SK-N-SH treated with all-trans-retinoic acid at 6 μM for 48 hours (cell line): ENCODE data around the gene MRGPRX2.

Source experiments
- ATAC-seq: fragments of 200-7000 bp; cut with Tn5 transposase; 3 replicates; pipeline ENCODE4 v1.9.1; 2020; ENCODE audit warnings: mild to moderate bottlenecking, moderate library complexity
- ARNTL ChIP-seq: fragments of 450-650 bp; formaldehyde crosslinking; IDR thresholded peaks from 2 replicates; pipeline ENCODE4 v1.5.0; 2020; ENCODE audit warnings: low read depth, mild to moderate bottlenecking, moderate library complexity, borderline replicate concordance
- BACH2 ChIP-seq: fragments of 250-450 bp; sonication (Bioruptor Pico); IDR thresholded peaks from 2 replicates; pipeline ENCODE4 v1.9.0; 2021; ENCODE audit warnings: mild to moderate bottlenecking, borderline replicate concordance
- CREB5 ChIP-seq: fragments of 250-450 bp; sonication (Bioruptor Pico); IDR thresholded peaks from 2 replicates; pipeline ENCODE4 v1.5.1; 2020; ENCODE audit warnings: low read depth, mild to moderate bottlenecking, moderate library complexity
- CSDC2 ChIP-seq: fragments of 250-450 bp; sonication (Bioruptor Pico); IDR thresholded peaks from 2 replicates; pipeline ENCODE4 v1.5.0; 2020; ENCODE audit warnings: mild to moderate bottlenecking, moderate library complexity
- ESRRG ChIP-seq: fragments of 250-450 bp; sonication (Bioruptor Pico); IDR thresholded peaks from 2 replicates; pipeline ENCODE4 v1.6.1; 2021; ENCODE audit warnings: mild to moderate bottlenecking
- GLIS3 ChIP-seq: fragments of 250-450 bp; sonication (Bioruptor Pico); IDR thresholded peaks from 2 replicates; pipeline ENCODE4 v1.5.0; 2020; ENCODE audit warnings: mild to moderate bottlenecking, moderate library complexity
- ISL1 ChIP-seq: fragments of 250-450 bp; sonication (Bioruptor Pico); IDR thresholded peaks from 2 replicates; pipeline ENCODE4 v2.1.2; 2022; ENCODE audit warnings: mild to moderate bottlenecking, moderate library complexity
- PATZ1 ChIP-seq: fragments of 250-450 bp; sonication (Bioruptor Pico); IDR thresholded peaks from 2 replicates; pipeline ENCODE4 v1.8.0; 2020; ENCODE audit warnings: mild to moderate bottlenecking, moderate library complexity, borderline replicate concordance
- POU6F1 ChIP-seq: fragments of 250-450 bp; sonication (Bioruptor Pico); IDR thresholded peaks from 2 replicates; pipeline ENCODE4 v1.8.0; 2021; ENCODE audit warnings: low read depth, mild to moderate bottlenecking, moderate library complexity, borderline replicate concordance
- PPARA ChIP-seq: fragments of 250-450 bp; sonication (Bioruptor Pico); IDR thresholded peaks from 2 replicates; pipeline ENCODE4 v1.5.0; 2020; ENCODE audit warnings: mild to moderate bottlenecking, borderline replicate concordance
- RARB ChIP-seq: fragments of 250-450 bp; sonication (Bioruptor Pico); IDR thresholded peaks from 2 replicates; pipeline ENCODE4 v1.8.0; 2021; ENCODE audit warnings: mild to moderate bottlenecking, moderate library complexity
- SNAI2 ChIP-seq: fragments of 250-450 bp; sonication (Bioruptor Pico); IDR thresholded peaks from 2 replicates; pipeline ENCODE4 v1.5.0; 2020; ENCODE audit warnings: mild to moderate bottlenecking, moderate library complexity
- TCF4 ChIP-seq: fragments of 250-450 bp; sonication (Bioruptor Pico); IDR thresholded peaks from 2 replicates; pipeline ENCODE4 v1.8.0; 2021; ENCODE audit warnings: mild to moderate bottlenecking, moderate library complexity, borderline replicate concordance
- TOX ChIP-seq: fragments of 250-450 bp; sonication (Bioruptor Pico); IDR thresholded peaks from 2 replicates; pipeline ENCODE4 v1.8.0; 2021; ENCODE audit warnings: mild to moderate bottlenecking, moderate library complexity, borderline replicate concordance
- TSHZ2 ChIP-seq: fragments of 250-450 bp; sonication (Bioruptor Pico); IDR thresholded peaks from 2 replicates; pipeline ENCODE4 v1.5.0; 2020; ENCODE audit warnings: mild to moderate bottlenecking, moderate library complexity
- ZC3H10 ChIP-seq: fragments of 250-450 bp; sonication (Bioruptor Pico); IDR thresholded peaks from 2 replicates; pipeline ENCODE4 v1.5.1; 2021; ENCODE audit warnings: mild to moderate bottlenecking, moderate library complexity
- ZFP3 ChIP-seq: fragments of 250-450 bp; sonication (Bioruptor Pico); IDR thresholded peaks from 2 replicates; pipeline ENCODE4 v1.5.0; 2020; ENCODE audit warnings: mild to moderate bottlenecking, moderate library complexity
- ZFP30 ChIP-seq: fragments of 450-650 bp; formaldehyde crosslinking; IDR thresholded peaks from 2 replicates; pipeline ENCODE4 v1.5.0; 2022; ENCODE audit warnings: mild to moderate bottlenecking, moderate library complexity
- ZNF565 ChIP-seq: fragments of 450-650 bp; formaldehyde crosslinking; conservative IDR thresholded peaks from 2 replicates; pipeline ENCODE4 v1.5.0; 2020; ENCODE audit warnings: low read depth, mild to moderate bottlenecking, moderate library complexity
- ZNF70 ChIP-seq: fragments of 450-650 bp; formaldehyde crosslinking; IDR thresholded peaks from 2 replicates; pipeline ENCODE4 v1.5.0; 2020; ENCODE audit warnings: mild to moderate bottlenecking, moderate library complexity
- ZNF8 ChIP-seq: fragments of 450-650 bp; formaldehyde crosslinking; IDR thresholded peaks from 2 replicates; pipeline ENCODE4 v1.5.0; 2020; ENCODE audit warnings: mild to moderate bottlenecking, moderate library complexity
- TF ChIP-seq, protein P1 (sequence below): fragments of 250-450 bp; sonication (Bioruptor Pico); IDR thresholded peaks from 2 replicates; pipeline ENCODE4 v1.5.1; 2021; ENCODE audit warnings: mild to moderate bottlenecking, moderate library complexity

MRGPRX2 gene

DNA sequence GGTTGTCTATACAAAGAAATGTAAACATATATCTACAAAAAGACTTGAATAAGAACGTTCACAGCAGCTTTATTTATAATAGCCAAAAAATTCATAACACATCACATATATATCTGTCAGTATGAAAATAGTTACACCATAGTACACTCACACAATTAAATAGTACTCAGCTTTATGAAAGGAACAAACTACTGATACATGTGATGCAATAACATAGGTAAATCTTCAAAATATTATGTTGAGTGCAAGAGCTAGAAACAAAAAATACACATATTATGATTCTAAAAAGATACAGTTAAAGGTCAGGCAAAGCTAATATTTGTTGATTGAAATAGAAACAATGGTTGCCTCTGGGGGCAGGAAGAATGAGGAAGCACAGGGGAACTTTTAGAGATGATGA, 6.6 kb downstream of the MRGPRX2 start:
- ATAC-seq, result no peak

GRCh38 chr11:19050281-19050680, 10.2 kb downstream of the MRGPRX2 start:
- TF ChIP-seq CSDC2, result no peak
- TF ChIP-seq SNAI2 (CRISPR knock-in tag), result no peak
- no peak for TF ChIP-seq BACH2 (CRISPR knock-in tag)
- no peak for TF ChIP-seq PPARA (CRISPR knock-in tag)
- TF ChIP-seq TOX (CRISPR knock-in tag), result no peak
- no peak for TF ChIP-seq ZFP30

More for the DNA sequence above, 6.6 kb downstream of the MRGPRX2 start:
- no peak for TF ChIP-seq ISL1 (CRISPR knock-in tag)
- TF ChIP-seq CSDC2, result no peak
- no peak for TF ChIP-seq TSHZ2 (CRISPR knock-in tag)
- no peak for TF ChIP-seq TCF4
- TF ChIP-seq ESRRG, result no peak
- no peak for TF ChIP-seq POU6F1 (CRISPR knock-in tag)
- TF ChIP-seq ARNTL (CRISPR knock-in tag), result no peak
- TF ChIP-seq ZC3H10 (CRISPR knock-in tag), result no peak
- TF ChIP-seq ZNF70 (CRISPR knock-in tag), result no peak
- no peak for TF ChIP-seq SNAI2 (CRISPR knock-in tag)
- TF ChIP-seq CREB5 (CRISPR knock-in tag), result no peak
- TF ChIP-seq ZFP30, result no peak
- TF ChIP-seq, protein P1, sequence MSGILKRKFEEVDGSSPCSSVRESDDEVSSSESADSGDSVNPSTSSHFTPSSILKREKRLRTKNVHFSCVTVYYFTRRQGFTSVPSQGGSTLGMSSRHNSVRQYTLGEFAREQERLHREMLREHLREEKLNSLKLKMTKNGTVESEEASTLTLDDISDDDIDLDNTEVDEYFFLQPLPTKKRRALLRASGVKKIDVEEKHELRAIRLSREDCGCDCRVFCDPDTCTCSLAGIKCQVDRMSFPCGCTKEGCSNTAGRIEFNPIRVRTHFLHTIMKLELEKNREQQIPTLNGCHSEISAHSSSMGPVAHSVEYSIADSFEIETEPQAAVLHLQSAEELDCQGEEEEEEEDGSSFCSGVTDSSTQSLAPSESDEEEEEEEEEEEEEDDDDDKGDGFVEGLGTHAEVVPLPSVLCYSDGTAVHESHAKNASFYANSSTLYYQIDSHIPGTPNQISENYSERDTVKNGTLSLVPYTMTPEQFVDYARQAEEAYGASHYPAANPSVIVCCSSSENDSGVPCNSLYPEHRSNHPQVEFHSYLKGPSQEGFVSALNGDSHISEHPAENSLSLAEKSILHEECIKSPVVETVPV (CRISPR knock-in tag), result no peak
- TF ChIP-seq GLIS3 (CRISPR knock-in tag), result no peak
- no peak for TF ChIP-seq ZNF565 (CRISPR knock-in tag)
- no peak for TF ChIP-seq ZFP3 (CRISPR knock-in tag)
- no peak for TF ChIP-seq RARB
- TF ChIP-seq ZNF8, result no peak

DNA sequence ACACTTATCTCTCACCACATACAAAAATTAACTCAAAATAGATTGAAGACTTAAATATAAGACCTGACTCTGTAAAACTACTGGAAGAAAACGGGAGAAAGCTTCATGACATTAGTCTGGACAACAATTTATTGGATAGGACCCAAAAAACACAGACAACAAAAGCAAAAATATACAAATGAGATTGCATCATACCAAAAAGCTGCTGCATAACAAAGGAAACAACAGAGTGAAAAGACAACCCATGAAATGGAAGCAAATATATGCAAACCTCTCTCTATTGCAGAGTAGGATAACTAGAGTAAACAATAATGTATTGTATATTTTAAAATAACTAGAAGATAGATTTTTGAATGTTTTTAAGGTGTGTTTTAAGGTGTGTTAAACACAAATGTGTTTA, 11.2 kb downstream of the MRGPRX2 start:
- ATAC-seq, result no peak
- TF ChIP-seq ZNF8 (no peak), ZFP30 (no peak)

More at GRCh38 chr11:19050281-19050680, 10.2 kb downstream of the MRGPRX2 start:
- no peak for ATAC-seq

- ATAC-seq, result no peak
- no peak for TF ChIP-seq ZFP3 (CRISPR knock-in tag)
- no peak for TF ChIP-seq TSHZ2 (CRISPR knock-in tag)
- no peak for TF ChIP-seq ESRRG
- TF ChIP-seq PATZ1 (CRISPR knock-in tag), result no peak
- no peak for TF ChIP-seq CREB5 (CRISPR knock-in tag)
- no peak for TF ChIP-seq TOX (CRISPR knock-in tag)
- TF ChIP-seq ZNF8, result no peak
- TF ChIP-seq POU6F1 (CRISPR knock-in tag), result no peak
- no peak for TF ChIP-seq ZNF70 (CRISPR knock-in tag)
- TF ChIP-seq BACH2 (CRISPR knock-in tag), result no peak
Measured at GRCh38 chr11:19040051-19040450, 20.5 kb downstream of the MRGPRX2 start.
